GM19193 (cell line): ENCODE results near the gene HIPK3.

Experiments
- POLR2A ChIP-seq: IDR thresholded peaks from 4 replicates; pipeline ENCODE4 v1.6.1; 2011; ENCODE audit not compliant: insufficient read depth, insufficient read length; ENCODE audit errors: extremely low read depth

Gene HIPK3

GRCh38 chr11:33358150-33358831 is 101.1 kb downstream of the HIPK3 start:
- TF ChIP-seq POLR2A = no peak

GRCh38 chr11:33360642-33361041 is 103.5 kb downstream of the HIPK3 start:
- no peak for TF ChIP-seq POLR2A

DNA sequence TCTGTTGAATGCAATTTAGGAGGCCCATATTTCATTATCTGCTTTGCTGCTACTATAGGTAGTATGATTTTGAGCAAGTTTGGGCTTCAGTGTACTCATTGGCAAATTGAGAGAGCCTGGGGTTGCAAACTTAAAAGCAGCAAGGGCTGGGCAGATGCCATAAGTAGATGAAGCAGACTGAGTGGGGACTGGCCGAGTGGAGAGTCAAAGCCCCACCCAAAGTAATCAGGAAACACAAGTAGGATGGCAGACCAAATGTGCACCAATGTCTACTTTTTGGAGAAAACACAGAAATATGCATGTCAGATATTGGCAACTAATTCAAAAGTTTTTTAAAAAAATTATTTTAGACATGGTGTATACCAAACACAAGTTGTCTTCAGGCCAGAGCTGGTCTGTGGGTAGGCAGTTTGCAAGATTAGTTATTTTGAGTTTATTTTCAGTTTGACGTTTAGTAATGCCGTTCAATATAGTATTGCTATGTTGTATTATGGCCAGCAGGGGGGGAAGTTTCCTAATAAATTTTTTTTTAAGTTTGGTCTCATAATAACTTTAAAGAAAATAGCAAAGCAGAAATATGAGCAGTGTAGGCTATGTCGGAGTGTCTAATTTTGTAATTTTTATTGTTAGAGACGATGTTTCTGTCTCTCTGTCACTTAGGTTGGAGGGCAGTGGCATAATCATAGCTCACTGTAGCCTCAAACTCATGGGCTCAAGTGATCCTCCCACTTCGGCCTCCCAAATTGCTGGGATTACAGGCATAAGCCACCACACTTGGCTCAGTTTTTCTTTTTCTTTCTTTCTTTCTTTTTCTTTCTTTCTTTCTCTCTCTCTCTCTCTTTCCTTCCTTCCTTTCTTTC is 105.1 kb downstream of the HIPK3 start:
- TF ChIP-seq POLR2A = no peak

DNA sequence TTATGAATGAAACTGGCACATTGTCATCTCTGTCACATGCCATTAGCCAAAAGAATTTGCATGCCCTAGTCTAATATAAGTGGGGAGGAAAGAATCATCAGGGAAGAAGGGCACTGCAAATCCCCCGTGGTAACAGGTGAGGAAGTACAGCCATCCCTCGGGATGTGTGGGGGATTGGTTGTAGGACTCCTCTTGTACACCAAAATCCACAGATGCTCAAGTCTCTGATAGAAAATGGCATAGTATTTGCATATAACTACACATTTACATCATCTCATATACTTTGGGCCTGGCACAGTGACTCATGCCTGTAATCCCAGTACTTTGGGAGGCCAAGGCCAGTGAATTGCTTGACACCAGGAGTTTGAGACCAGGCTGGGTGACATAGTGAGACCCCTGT is 109.7 kb downstream of the HIPK3 start:
- TF ChIP-seq POLR2A = no peak

- no peak for TF ChIP-seq POLR2A
These were observed 111.8 kb downstream of the HIPK3 start for GRCh38 chr11:33368931-33369330.

- TF ChIP-seq POLR2A = no peak
These were observed 116.5 kb downstream of the HIPK3 start for GRCh38 chr11:33373636-33374035.

DNA sequence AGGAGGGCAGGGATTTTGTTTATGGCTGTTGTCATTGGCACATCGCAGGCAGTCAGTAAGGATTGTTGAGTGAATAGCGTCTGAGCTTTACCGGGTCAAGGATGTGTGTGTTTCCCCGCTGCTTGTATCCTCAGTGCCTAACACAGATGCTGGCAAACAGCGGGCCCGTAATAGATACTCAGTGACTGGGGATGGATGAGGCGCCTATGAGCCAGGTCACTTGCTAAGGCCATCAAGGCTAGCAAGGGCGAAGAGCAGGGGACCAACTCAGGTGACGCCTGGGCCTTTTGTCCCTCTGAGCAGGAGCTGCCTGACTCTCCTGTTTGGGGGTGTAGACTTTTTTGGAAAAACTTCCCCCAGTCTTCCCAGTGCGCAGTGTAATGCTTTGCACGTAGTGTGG is 118.1 kb downstream of the HIPK3 start:
- TF ChIP-seq POLR2A = no peak

GRCh38 chr11:33375688-33376311 is 118.6 kb downstream of the HIPK3 start, which contains the start of gene KIAA1549L:
Gene KIAA1549L (plus strand): TSS chr11:33376108.
- no peak for TF ChIP-seq POLR2A

DNA sequence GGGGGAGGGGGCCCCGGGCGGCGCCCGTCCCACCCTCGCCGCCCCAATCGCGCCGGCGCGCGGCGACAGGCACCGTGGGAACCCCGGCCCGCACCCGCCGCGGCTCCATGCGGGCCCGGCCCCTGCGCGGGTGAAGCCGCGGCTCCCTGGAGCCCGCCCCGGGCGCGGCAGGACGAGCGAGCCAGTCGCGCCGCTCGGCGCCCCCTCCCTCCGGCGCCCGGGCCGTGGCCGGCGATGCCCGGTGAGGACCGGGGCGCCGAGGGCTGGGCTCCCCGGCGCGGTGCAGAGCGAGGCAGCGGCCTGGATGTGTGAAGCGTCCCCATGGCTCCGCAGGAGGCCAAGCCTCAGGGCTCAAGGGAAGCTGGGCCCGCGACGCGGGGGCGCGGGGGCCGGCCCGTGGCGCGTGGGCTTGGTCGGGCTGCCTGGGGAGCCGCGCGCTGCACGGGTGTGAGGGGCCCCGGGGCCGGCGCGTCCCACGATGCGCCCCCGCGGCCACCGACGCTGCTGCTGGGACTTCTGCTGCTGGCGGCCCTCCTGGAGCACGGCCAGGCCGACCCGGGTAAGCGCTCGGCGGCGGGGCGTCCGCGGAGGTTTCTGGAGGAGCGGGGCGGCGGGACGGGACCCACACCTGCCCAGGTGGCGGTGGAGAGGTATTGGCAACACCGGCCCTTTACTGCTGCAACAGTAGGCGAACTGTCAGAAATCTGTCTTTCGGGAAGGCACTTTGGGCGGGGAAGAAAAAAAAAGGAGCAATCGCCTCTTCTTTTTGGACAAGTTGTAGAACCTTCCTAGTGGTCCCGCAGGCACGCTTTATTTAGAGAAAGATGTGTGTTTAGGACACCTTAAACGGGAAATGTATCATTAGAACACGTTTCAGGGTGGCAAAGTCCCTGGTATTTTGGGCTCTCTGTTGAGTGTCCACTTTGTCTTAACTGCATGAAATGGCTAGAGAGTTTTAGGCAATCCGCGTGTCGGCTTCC is 119.4 kb downstream of the HIPK3 start:
- TF ChIP-seq POLR2A = no peak

DNA sequence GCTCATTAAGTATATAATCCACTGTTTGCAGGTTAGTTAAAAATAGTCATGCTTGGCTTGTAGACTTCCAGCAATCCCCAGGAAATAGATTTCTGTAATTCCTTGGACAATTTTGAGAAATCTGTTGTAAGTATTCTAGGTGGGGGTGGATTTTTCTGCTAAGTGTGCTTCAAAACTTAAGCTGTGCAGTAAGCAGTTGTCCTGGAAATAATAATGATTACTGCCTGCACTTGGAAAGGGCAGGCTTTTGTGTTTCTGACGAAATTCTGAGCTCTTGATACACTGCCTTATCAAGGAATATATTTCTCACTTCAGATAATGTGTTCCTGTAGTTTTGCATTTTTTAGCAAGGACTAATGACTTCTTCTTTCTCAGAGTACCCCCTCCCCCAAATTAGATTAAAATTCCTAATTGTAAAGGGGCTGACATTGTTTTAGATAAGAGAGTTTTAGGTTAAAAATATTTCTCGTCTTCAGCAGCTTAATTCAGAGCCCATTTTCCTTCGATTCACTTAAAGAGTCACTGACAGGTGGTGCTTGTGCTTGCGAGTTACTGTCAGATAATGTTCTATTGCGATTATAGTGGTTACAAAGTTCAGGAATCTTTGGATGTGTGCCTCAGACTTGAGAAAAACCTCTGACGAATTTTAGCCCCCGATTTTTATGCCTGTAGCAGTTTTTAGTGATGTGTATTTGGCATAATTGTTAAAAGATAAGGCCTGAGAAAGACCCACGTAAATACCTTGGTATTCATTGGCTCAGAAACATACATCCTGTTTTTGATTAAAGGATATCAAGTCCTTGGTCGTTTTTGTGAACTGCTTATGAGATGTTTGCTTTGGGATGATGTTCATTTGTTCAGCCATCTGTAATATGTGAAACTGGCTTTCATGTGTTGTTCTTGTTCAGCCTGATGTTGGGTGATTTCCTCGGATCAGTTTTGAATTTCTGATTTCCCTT is 120.5 kb downstream of the HIPK3 start:
- TF ChIP-seq POLR2A = no peak

- no peak for TF ChIP-seq POLR2A
These were observed 122.8 kb downstream of the HIPK3 start for GRCh38 chr11:33379947-33380346.

- TF ChIP-seq POLR2A = no peak
These were observed 126.1 kb downstream of the HIPK3 start for GRCh38 chr11:33383075-33383919.

- TF ChIP-seq POLR2A = no peak
These were observed 126.7 kb downstream of the HIPK3 start for GRCh38 chr11:33383920-33384209.
